HG02571 (cell line): ENCODE results near the gene SPN.
"Not testable (repeated sequence)": the region's sequence is repeated elsewhere in the genome, so short reads cannot be mapped to it uniquely, and the experiment has no call there.

Source experiments
- ATAC-seq: cut with Tn5 transposase; IDR thresholded peaks from one replicate; pipeline ENCODE4 v1.9.1; 2021; ENCODE audit warnings: mild to moderate bottlenecking, moderate library complexity; ENCODE audit not compliant: unreplicated experiment

Gene SPN

GRCh38 chr16:29663016-29663806 is at the start of gene SPN:
Gene SPN (plus strand): TSS chr16:29663247. CDS start chr16:29663729, 482 bp downstream.
- ATAC-seq = no peak

- peak; percentile 31 for ATAC-seq
Measured at GRCh38 chr16:29613307-29614057, 49.6 kb upstream of the SPN start.

GRCh38 chr16:29614691-29615314 is 48.2 kb upstream of the SPN start:
- not testable (repeated sequence) for ATAC-seq

GRCh38 chr16:29616127-29616526 is 46.9 kb upstream of the SPN start:
- not testable (repeated sequence) for ATAC-seq

GRCh38 chr16:29620591-29620990 is 42.5 kb upstream of the SPN start:
- ATAC-seq = not testable (repeated sequence)

GRCh38 chr16:29622738-29623137 is 40.3 kb upstream of the SPN start:
- not testable (repeated sequence) for ATAC-seq

- ATAC-seq = not testable (repeated sequence)
Measured at GRCh38 chr16:29623253-29623652, 39.8 kb upstream of the SPN start.

- not testable (repeated sequence) for ATAC-seq
Measured at GRCh38 chr16:29625114-29625513, 37.9 kb upstream of the SPN start.

GRCh38 chr16:29626778-29627331 is 36.2 kb upstream of the SPN start:
- ATAC-seq = not testable (repeated sequence)

- not testable (repeated sequence) for ATAC-seq
Measured at GRCh38 chr16:29627661-29628075, 35.4 kb upstream of the SPN start.

GRCh38 chr16:29628707-29629106 is 34.3 kb upstream of the SPN start:
- not testable (repeated sequence) for ATAC-seq

- not testable (repeated sequence) for ATAC-seq
Measured at GRCh38 chr16:29629318-29629717, 33.7 kb upstream of the SPN start.

- not testable (repeated sequence) for ATAC-seq
Measured at GRCh38 chr16:29631658-29632057, 31.4 kb upstream of the SPN start.

- ATAC-seq = not testable (repeated sequence)
Measured at GRCh38 chr16:29635902-29636301, 27.1 kb upstream of the SPN start.

- not testable (repeated sequence) for ATAC-seq
Measured at GRCh38 chr16:29636368-29636767, 26.7 kb upstream of the SPN start.

GRCh38 chr16:29638751-29639150 is 24.3 kb upstream of the SPN start:
- ATAC-seq = not testable (repeated sequence)

GRCh38 chr16:29641561-29641960 is 21.5 kb upstream of the SPN start:
- ATAC-seq = no peak

- ATAC-seq = no peak
Measured at GRCh38 chr16:29643596-29643995, 19.5 kb upstream of the SPN start.

GRCh38 chr16:29644338-29644857 is 18.6 kb upstream of the SPN start:
- ATAC-seq = no peak

GRCh38 chr16:29644973-29645693 is 17.9 kb upstream of the SPN start:
- no peak for ATAC-seq
